Caki2 (cell line): Measurements from ENCODE around the gene NUP160. TPM values are rescaled to one million over a fixed set of nuclear protein-coding genes. Genes with fewer than 3 reads are reported as not detected.
"Not testable (repeated sequence)": the region's sequence is repeated elsewhere in the genome, so short reads cannot be mapped to it uniquely, and the experiment has no call there.

ENCODE experiments used
- DNase-seq: peaks from one replicate; pipeline ENCODE4 v3.0.0-alpha.2; 2015; ENCODE audit warnings: low read depth
- in situ Hi-C: cut with HindIII; loops from 2 replicates; pipeline ENCODE4 v1.10.0; 2016; ENCODE audit warnings: low sequenced_read_pairs, low pct_unique_long_range_greater_than_20kb, mixed read lengths
- total RNA-seq: library from RNA; depleted of rRNA; stranded (reverse); fragments of >200 nt; shearing (Covaris generic); gene quantifications from 2 replicates; pipeline ENCODE4 v1.2.3, GENCODE V29; 2014; ENCODE audit warnings: low replicate concordance

The NUP160 gene
- total RNA-seq, 1 experiment from 2014 or later, result 15.8 TPM

DNA sequence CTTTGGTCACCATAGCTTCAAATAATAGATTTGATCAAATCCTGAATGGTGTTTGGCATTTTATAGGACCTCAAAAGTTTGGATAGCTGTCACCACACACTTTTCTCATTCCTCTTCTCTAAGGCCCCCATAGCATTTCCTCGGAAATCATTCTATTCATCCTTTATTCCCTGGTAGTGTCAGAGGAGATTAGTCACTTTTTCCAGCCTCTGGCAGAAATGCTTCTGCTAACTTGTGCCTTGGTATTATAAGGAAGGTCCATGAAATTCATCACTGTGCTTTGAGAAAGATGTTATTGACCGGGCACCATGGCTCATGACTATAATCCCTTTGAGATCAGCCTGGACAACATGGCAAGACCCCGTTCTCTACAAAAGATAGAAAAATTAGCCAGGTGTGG is 19.7 kb upstream of the NUP160 start:
- in situ Hi-C loops, result no loop called here
- DNase-seq, result no peak

GRCh38 chr11:47866892-47867291 is 18.7 kb upstream of the NUP160 start:
- in situ Hi-C loops, DNase-seq: not testable (repeated sequence)

GRCh38 chr11:47864901-47865300 is 16.8 kb upstream of the NUP160 start:
- in situ Hi-C loops, result no loop called here
- DNase-seq, result no peak

DNA sequence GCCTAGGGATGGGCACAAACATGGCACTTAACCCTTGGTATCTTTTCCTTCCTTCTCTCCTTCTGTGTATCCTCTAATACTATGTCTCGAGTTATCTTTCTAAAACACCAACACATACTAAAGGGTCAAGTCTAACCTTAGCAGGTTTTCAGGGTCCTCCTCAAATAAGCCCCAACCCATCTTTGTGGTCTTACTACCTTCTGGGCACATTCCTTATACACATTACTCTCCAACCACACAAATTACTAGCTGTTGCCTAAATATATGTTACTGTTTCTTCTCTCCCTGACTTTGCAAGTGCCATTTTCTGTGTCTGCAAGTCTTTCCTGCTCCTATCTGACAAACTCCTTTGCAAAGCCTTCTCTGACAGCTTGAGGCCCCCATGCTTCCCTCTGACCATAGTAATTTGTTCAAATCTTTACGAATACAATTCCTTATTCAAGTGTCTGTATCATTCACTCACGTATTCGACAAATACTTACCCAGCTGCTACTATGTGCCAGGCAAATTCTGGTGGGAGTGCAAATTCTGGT is 15.8 kb upstream of the NUP160 start:
- in situ Hi-C loops, result no loop called here
- DNase-seq, result no peak

- in situ Hi-C loops, result no loop called here
- no peak for DNase-seq
Measured at GRCh38 chr11:47863189-47863897, 15.2 kb upstream of the NUP160 start.

DNA sequence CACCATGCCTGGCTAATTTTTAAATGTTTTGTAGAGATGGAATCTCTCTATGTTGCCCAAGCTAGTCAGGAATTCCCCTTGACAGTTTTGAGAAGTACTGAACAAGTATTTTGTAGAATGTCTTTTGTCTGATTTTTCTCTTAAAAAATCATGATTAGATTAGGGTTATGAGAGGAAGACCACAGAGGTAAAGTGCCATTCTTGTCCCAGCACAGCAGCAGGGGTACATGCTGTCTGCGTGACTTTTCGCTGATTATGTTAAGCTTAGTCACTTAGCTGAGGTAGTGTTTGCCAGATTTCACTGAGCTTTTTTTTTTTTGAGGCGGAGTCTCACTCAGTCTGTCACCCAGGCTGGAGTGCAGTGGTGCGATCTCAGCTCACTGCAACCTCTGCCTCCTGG is 13.6 kb upstream of the NUP160 start:
- in situ Hi-C loops, result no loop called here
- peak; percentile 73 for DNase-seq

GRCh38 chr11:47860536-47860935 is 12.4 kb upstream of the NUP160 start:
- no peak for DNase-seq

GRCh38 chr11:47857892-47858543 is 9.9 kb upstream of the NUP160 start:
- peak; percentile 94 for DNase-seq
- in situ Hi-C loops, result no loop called here

More at GRCh38 chr11:47860536-47860935, 12.4 kb upstream of the NUP160 start:
- in situ Hi-C loops, result no loop called here

- DNase-seq, result no peak
- in situ Hi-C loops, result no loop called here
Measured at GRCh38 chr11:47857485-47857884, 9.3 kb upstream of the NUP160 start.

DNA sequence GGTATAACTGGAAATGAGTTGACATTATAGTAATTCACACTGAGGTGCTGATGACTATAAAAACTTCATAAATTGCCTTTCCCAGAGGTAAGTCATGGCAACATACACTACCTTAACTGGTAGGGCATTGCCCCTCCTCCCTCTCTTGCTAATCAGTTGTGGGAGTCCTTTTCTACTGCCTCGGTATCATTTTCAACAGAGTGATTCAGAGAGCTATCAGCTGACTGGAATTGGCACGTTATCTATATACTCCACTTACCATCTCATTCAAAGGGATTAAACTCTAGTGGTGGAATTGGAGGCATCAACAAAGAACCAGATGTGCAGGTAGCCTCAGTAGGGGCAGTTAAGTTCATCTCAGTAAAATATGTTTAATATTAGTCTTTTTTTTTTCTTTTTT is 8.0 kb upstream of the NUP160 start:
- in situ Hi-C loops, result no loop called here
- DNase-seq, result no peak

DNA sequence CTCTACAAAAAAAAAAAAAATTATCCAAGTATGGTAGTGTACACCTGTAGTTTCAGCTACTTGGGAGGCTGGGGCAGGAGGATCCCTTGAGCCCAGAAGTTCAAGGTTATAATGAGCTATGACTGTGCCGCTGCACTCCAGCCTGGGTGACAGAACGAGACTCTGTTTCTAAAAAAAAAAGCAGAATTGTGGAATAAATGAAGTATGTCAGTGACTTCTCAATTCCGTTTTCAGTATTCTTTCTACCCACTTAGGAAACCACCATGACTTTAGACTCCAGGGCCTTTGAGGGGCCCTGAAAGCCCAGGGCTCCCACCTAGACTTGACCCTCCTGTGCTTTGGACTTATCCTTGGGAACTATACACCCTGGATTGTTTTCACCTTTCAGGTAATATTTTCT is 6.5 kb upstream of the NUP160 start:
- in situ Hi-C loops, result no loop called here
- DNase-seq, result no peak

DNA sequence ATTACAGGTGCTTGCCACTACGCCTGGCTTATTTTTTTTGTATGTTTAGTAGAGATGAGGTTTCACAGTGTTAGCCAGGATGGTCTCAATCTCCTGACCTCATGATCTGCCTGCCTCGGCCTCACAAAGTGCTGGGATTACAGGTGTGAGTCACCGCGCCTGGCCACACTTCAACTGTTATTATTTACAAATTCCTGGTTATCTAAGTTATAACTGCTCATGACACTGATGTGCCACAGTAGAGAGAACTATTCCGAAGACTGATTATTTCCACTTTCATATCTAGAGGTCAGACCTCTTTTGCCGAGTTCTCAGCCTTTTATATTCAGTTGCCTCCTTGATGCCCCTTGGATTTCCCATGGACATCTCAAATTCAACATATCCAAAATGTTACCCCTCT is 3.9 kb upstream of the NUP160 start:
- in situ Hi-C loops, result no loop called here
- DNase-seq, result no peak

DNA sequence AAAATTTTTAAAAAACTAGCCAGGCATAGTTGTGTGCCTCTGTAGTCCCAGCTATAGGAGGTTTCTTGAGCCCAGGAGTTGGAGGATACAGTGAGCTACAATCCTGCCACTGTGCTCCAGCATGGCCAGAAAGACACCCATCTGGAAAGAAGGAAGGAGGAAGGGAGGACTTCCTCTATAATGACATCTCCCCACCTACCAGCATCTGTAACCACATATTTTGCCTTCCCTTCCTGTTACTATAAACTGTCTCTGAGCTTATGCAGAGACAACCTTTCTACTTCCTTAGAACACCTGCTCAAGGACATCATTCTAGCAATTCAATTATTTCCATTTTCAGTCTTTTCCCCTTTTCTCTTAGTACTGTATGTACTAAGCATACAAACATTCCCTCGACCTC is 2.2 kb upstream of the NUP160 start:
- in situ Hi-C loops, result no loop called here
- no peak for DNase-seq

GRCh38 chr11:47848700-47849155 is 578 bp upstream of the NUP160 start:
- in situ Hi-C loops, result no loop called here
- no peak for DNase-seq

DNA sequence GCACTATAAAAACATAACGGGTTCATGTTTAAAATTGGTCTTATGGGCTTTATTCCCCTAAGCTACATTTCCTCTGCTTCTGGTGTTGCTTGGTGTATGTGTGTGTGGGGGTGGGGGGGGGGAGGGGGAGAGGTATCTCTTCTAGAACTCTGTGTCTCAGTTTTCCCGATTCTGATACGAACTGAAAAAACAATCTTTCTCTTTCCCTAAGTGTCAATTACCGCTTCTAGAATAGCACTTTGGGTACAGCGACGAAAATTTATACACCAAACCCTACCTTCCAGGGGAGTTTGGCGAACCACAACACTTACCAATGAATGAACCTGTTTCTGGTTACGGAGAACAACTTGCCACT is 636 bp downstream of the NUP160 start:
- DNase-seq, result no peak
- in situ Hi-C loops, result no loop called here

- in situ Hi-C loops, result no loop called here
- DNase-seq, result no peak
Measured at GRCh38 chr11:47846998-47847397, 1.2 kb downstream of the NUP160 start.

DNA sequence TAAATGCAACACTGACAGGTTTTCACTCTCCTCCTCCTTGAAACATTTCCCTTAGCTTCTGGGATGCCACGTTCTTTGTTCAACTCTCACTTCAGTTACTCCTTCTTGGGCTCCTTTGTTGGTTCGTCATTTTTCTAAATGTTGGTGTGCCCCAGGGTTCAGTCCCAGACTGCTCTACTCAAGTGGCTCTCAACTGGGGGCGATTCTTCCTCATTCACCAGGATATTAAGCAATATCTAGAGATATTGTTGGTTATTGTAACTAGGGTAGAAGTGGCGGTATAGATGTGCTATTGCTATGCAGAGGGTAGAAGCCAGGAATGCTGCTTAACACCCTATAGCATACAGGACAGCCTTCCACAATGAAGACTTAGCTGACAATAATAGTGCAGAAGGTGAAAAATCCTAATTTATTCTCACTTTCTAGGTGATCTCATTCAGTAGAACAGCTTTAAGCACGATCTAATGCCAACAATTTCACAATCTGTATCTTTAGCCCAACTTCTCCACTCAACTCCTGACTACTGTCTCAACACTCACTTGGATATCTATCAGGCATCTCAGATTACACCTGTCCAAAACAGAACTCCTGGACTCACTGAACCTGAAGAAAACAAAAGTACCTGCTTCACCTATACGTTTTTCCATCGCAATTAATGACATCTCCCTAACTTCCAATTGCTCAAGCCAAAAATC is 4.6 kb downstream of the NUP160 start:
- in situ Hi-C loops, result no loop called here
- DNase-seq, result no peak

GRCh38 chr11:47842749-47843148 is 5.4 kb downstream of the NUP160 start:
- in situ Hi-C loops, result no loop called here
- DNase-seq, result no peak

DNA sequence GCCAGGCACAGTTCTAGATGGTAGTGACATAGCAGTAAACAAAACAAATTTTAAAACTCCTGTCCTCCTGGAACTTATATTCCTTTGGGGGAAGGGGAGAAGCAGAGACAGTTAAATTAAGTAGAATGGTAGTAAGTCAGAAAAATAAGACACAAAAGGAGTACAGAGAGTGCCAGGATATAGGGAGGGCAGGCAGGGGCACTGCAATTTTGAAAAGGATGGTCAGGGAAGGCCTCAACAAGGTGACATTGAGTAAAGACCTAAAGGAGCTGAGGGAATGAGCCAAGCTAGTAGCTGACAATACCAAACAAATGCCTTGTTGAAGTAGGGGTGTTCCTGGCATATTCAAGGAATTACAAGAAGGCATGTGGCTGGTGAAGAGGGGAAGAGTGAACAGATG is 10.2 kb downstream of the NUP160 start:
- in situ Hi-C loops, result no loop called here
- no peak for DNase-seq
